ENCODE results near the gene ELK4. TPM values are rescaled to one million over a fixed set of nuclear protein-coding genes. Genes with fewer than 3 reads are reported as not detected.

Gene ELK4
- total and polyA plus RNA-seq, 2 of the 8 experiments (the other 6 are each of a cell fraction or from before 2014, with no cell fraction given): 2.9 to 26.3 TPM

- CTCF ChIA-PET (ENCODE audit: partially characterized antibody): interaction anchor here (7.0 to 15.6 kb wide), 2 partner anchors 61 to 114 kb away, joined by 99 to 322 read pairs; no protein-coding TSS in a partner anchor
- TF ChIP-seq SAP30 (IDR thresholded peaks at IDR 0.05; ENCODE audit: insufficient read depth, insufficient replicate concordance, low read length) (no peak), FOSL1 (IDR thresholded peaks at IDR 0.05; ENCODE audit: insufficient read depth, low read depth, low read length) (no peak), JUN (IDR thresholded peaks at IDR 0.05; ENCODE audit: low read depth, low read length) (no peak), YY1 (IDR thresholded peaks at IDR 0.05; ENCODE audit: low read depth, low read length) (no peak), ATF3 (IDR thresholded peaks at IDR 0.05; ENCODE audit: insufficient read depth, low read depth, low read length) (no peak), BCL11A (IDR thresholded peaks at IDR 0.05; ENCODE audit: low read depth in 2 of 2, low read length in 2 of 2) (no peak), SIRT6 (IDR thresholded peaks at IDR 0.05; ENCODE audit: low read length) (no peak), ATF2 (IDR thresholded peaks at IDR 0.05; ENCODE audit: low read length) (no peak), RNF2 (IDR thresholded peaks at IDR 0.05; ENCODE audit: borderline replicate concordance, low read depth, low read length, missing control alignments, poor library complexity, severe bottlenecking) (no peak), KDM4A (IDR thresholded peaks at IDR 0.05; ENCODE audit: low read depth, low read length, severe bottlenecking) (no peak), CBX5 (IDR thresholded peaks at IDR 0.05; ENCODE audit: low read depth, low read length) (no peak)
Measured at GRCh38 chr1:205596876-205597275, 34.9 kb downstream of the ELK4 start.

More at GRCh38 chr1:205596876-205597275, 34.9 kb downstream of the ELK4 start:
- Histone ChIP-seq H3K4me2 (ENCODE audit: insufficient read depth in 1 of 2, low read depth in 2 of 2, low read length in 2 of 2) (no peak overlapping the region), H3K79me1 (ENCODE audit: low read depth, low read length) (no peaks in the 10 kb centered on the region; the same call in 1 of the 2 replicates), H3K14ac (ENCODE audit: insufficient read length) (no peak overlapping the region), H3K27ac (ENCODE audit: low read depth, low read length) (no peak overlapping the region), H4K20me1 (replicated peaks in 1 of 2; ENCODE audit: control insufficient read depth in 1 of 2, insufficient read depth in 2 of 2, low read length in 2 of 2) (peaks cover 0 to 4% of the 10 kb centered on the region in 2 experiments), H3K4me3 (ENCODE audit: extremely low read depth in 1 of 4, insufficient read depth in 2 of 4, low read depth in 3 of 4, low read length in 4 of 4) (no peak overlapping the region), H3K23ac (ENCODE audit: insufficient read length) (no peak overlapping the region), H3K18ac (ENCODE audit: extremely low read depth, low read length) (no peak overlapping the region), H2BK15ac (ENCODE audit: low read length) (no peak overlapping the region), H4K91ac (replicated peaks; ENCODE audit: insufficient read length, low read length) (no peak overlapping the region), H3K4ac (replicated peaks; ENCODE audit: insufficient read length, low read depth, low read length) (no peak overlapping the region), H2BK5ac (ENCODE audit: low read depth, low read length) (no peak overlapping the region), H4K5ac (ENCODE audit: insufficient read length, low read depth, low read length) (no peak overlapping the region), H3K27me3 (replicated peaks in 1 of 4; ENCODE audit: control insufficient read depth in 3 of 4, extremely low read depth in 1 of 4, insufficient read depth in 3 of 4, low read length in 3 of 4) (no peaks in the 10 kb centered on the region), H3K4me1 (replicated peaks in 1 of 4; ENCODE audit: control insufficient read depth in 3 of 4, insufficient read depth in 4 of 4, low read length in 3 of 4) (peaks cover 0 to 4% (median 3%) of the 10 kb centered on the region in 4 experiments; a peak in 5 of 7 replicates), H3K79me2 (ENCODE audit: control insufficient read depth in 1 of 2, insufficient read depth in 2 of 2, low read length in 2 of 2) (no peaks in the 10 kb centered on the region), H3K36me3 (ENCODE audit: control insufficient read depth in 2 of 4, insufficient read depth in 4 of 4, low read length in 3 of 4) (peaks cover 0 to 13% (median 1%) of the 10 kb centered on the region in 4 experiments; a peak in 4 of 8 replicates), H2AFZ (ENCODE audit: low read length) (no peak overlapping the region), H2BK120ac (replicated peaks; ENCODE audit: low read depth, low read length) (no peak overlapping the region), H3K9ac (replicated peaks in 1 of 4; ENCODE audit: extremely low read depth in 1 of 4, low read depth in 3 of 4, low read length in 3 of 4) (no peak overlapping the region), H3K23me2 (ENCODE audit: low read depth, low read length) (peaks cover 1% of the 10 kb centered on the region; the same call in 1 of the 2 replicates), H2AK5ac (ENCODE audit: low read depth, low read length) (no peak overlapping the region), H3K56ac (replicated peaks; ENCODE audit: insufficient read length, low read depth, low read length) (no peak overlapping the region), H2BK20ac (ENCODE audit: low read length) (no peak overlapping the region), H4K8ac (ENCODE audit: extremely low read depth, insufficient read depth, low read length) (no peak overlapping the region), H2BK12ac (ENCODE audit: low read depth, low read length) (no peak overlapping the region), H3K9me3 (ENCODE audit: insufficient read depth in 2 of 2, low read depth in 1 of 2, low read length in 1 of 2) (no peaks in the 10 kb centered on the region)
- DNase-seq (ENCODE audit: low read depth in 1 of 2, low spot score in 2 of 2) (peak in 1 of 2 experiments; percentile 36), FAIRE-seq (no peak)
- 95% methylated on average over 3 of the region's 3 CpGs; no CpG with 5 or more reads in 1 of the 2 experiments for WGBS, 2 experiments (ENCODE audit: extremely low coverage in 1 of 2, insufficient coverage in 1 of 2, insufficient read length in 1 of 2, insufficient replicate concordance in 2 of 2, low coverage in 1 of 2, low lambda C conversion rate in 2 of 2, missing lambda C conversion rate in 1 of 2)
- POLR2A ChIA-PET (ENCODE audit: partially characterized antibody): no interaction called here
